Non-pigmented ciliary epithelial cell (primary cell): ENCODE measurements around the gene RECK.
"Not testable (repeated sequence)": the region's sequence is repeated elsewhere in the genome, so short reads cannot be mapped to it uniquely, and the experiment has no call there.

Experiments used
- DNase-seq: peaks from one replicate; pipeline ENCODE4 v3.0.0-alpha.2; 2010; ENCODE audit warnings: low read depth

Gene RECK

GRCh38 chr9:36063804-36064447, 27.2 kb downstream of the RECK start:
- DNase-seq, result peak; percentile 64

GRCh38 chr9:36064448-36065037, 27.8 kb downstream of the RECK start:
- DNase-seq, result no peak

- DNase-seq, result no peak
Measured at GRCh38 chr9:36074055-36074454, 37.3 kb downstream of the RECK start.

DNA sequence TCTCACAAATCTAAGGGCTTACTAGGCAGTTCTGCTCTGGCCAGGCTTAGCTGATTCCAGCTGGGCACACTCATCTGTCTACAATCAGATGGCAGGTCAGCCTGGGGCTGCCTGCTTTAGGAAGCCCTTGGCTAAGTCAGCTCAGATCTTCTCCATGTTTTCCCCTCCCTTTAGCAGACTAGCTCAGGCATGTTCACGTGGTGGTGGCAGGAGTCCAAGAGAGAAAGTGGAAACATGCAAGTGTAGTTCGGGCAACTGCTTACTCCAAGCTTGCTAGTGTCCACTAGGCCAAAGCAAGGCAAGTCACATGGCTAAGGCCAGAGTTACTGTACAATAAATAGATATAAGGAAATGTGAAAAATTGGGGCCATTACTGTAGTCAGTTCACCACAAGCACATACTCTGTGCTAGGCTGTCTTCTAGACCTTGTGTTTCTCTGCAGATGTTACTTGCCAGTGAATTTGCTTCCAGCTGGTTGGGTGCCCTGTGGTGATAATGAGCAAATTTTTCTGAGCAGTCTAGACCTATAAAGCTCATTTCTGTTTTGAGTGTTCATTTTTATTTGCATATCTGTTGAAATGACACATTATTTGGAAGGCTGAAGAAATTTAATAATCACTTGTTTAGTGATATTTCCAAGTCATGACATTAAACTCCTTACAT, 38.3 kb downstream of the RECK start:
- peak; percentile 76 for DNase-seq

DNA sequence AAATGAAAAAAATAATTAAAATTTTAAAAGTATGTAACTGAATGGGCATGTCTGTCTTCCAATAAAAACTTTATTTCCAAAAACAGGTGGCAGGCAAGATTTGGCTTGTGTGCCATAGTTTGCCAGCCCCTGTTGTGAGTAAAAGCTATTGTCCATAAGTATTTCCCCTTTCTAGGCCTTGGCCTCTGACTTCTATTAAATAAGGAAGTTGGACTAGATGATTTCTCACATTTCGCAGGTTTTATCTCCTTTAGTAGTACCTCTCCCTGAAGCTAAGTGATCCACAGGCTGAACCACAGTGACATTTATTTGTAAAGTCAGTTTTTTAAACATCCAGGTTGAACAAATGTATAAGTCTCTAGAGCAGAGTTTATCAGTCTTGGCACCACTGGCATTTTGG, 41.3 kb downstream of the RECK start:
- DNase-seq, result no peak

DNA sequence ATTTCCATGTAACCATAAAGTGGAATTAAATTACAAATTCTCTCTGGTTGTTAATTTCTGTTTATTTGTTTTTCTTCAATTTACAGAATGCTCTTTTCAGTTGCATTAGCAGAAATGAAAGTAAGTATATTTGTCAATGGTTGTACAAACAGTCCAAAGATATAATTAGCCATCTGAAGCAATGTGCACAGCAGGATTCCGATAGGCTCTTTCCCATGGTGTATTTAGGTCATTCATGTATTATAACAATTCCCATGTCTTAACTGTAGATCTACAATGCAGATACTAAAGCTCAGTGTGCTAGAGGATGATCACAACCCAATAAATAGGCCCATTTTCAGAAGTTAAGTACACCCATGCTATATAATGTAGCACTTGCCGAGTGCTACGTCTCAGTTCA, 43.8 kb downstream of the RECK start:
- no peak for DNase-seq

GRCh38 chr9:36082931-36083330, 46.2 kb downstream of the RECK start:
- DNase-seq, result no peak

- no peak for DNase-seq
Measured at GRCh38 chr9:36086442-36086841, 49.7 kb downstream of the RECK start.

- not testable (repeated sequence) for DNase-seq
Measured at GRCh38 chr9:36087054-36087453, 50.3 kb downstream of the RECK start.

- DNase-seq, result no peak
Measured at GRCh38 chr9:36088020-36088419, 51.3 kb downstream of the RECK start.

DNA sequence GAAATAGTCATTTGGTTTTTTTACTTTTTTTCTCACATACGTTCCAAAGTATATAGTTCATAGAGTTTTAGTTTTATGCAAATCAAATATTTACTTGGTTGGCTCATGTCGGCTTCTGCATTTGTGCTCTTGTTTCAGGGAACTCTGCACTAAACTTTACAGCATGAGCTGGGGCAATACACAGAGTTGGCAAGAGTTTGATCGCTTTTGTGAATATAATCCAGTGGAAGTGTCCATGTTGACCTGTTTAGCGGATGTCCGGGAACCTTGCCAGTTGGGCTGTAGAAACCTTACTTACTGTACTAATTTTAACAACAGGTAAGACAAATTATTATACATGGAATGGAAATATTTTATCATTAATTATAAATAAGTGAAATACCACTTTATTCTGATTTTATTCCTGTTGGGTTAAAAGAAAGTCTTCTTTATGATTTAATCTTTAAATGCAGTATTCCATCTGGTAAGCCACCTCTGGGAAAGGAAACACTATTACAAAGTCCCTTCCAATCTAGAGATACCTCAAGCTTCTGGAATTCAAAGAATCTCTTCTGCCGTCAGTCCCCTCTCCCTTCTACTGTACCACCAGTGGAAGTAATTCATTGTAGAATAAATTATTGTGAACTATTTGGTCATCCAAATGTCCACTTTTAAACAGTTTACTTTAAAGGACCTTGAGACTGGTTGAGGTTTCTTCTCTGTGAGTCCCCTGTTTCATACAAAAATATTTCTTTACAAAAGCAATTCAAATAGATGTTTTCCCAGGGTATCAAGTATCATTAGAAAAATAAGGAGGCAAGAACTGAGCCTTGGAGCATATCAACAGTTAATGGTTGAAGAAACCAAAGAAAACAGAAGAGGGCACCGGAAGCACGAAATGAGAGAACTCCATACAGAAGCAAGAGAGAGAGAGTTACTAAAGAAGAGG, 54.6 kb downstream of the RECK start:
- DNase-seq, result no peak

- DNase-seq, result no peak
Measured at GRCh38 chr9:36092014-36092413, 55.3 kb downstream of the RECK start.

- no peak for DNase-seq
Measured at GRCh38 chr9:36092509-36093215, 55.9 kb downstream of the RECK start.

DNA sequence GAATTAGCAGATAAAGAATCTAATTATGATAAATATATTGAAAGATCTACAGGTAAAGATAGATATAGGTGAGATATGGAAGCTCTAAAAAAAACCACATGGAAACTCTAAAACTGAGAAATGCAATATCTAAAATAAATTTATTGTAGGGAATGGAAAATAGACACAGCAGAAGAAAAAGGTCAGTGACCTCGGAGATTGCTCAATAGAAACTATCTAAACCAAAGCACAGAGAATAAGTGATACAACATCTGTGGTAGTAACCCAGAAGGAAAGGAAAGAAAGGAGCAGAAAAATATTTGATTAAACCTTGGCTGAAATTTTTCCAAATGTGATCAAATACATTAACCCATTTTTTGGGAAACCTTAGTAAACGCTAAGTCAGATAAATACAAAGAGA, 56.7 kb downstream of the RECK start:
- DNase-seq, result no peak

GRCh38 chr9:36099718-36100117, 63.0 kb downstream of the RECK start:
- DNase-seq, result no peak

GRCh38 chr9:36100532-36100931, 63.8 kb downstream of the RECK start:
- no peak for DNase-seq

DNA sequence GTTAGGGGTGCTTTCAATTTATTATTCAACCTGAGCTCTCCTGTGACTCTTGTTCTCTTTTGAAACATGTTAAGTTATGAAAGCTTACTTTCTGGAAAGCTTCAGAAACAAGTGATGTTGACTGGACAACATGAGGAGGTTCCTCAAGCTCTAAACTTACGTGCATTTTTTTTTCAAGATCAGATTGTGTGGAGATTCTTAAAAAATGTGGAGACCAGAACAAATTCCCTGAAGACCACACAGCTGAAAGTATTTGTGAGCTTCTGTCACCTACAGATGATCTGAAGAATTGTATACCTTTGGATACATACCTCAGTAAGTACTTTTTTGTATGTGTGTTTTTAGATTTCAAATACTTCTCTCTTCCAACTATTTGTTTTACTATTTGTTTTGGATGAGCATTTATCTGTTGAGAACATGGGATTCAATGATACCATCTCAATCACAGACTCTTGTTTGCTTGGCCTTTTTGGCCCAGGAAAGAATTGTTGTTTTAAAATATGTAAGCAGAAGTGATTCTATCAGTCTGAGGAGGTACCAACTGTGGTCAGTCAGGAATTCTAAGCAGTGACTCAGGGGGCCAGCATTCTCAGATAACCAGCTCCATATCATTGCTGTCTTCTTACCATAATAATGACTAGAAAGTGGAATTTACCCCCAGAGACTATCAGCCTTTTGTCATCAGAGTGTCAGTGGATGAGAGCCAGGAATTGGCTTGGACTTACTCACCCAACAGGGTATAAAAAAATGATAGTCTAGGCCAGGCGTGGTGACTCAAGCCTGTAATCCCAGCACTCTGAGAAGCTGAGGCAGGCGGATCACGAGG, 65.4 kb downstream of the RECK start:
- peak; percentile 99 for DNase-seq

DNA sequence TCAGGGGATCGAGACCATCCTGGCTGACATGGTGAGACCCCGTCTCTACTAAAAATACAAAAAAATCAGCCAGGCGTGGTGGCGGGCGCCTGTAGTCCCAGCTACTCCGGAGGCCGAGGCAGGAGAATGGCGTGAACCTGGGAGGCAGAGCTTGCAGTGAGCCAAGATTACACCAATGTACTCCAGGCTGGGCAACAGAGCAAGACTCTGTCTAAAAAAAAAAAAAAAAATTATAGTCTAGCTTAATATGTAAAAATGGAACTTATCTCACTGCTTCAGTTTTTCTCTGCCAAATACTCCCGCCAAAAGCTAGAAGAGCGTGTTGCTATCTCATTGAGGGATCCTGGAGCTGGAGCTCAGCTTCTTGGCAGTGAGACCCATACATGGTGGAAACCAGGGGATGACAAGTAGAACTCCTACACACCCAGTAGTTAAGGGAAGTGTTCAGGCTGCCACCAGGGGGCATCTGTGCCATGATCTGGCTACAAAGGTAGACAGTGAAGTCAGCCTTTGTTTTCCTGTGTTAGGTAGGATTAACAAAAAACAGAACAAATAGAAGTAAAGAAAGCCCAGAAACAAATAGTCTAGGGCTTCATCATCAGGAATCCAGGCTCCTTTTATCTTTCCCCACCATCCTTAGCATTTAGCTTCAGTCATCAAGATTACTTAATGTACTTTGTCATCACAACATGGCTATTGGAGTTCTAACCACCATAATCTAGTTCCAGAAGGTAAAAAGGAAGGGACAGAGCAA, 66.2 kb downstream of the RECK start:
- DNase-seq, result no peak

DNA sequence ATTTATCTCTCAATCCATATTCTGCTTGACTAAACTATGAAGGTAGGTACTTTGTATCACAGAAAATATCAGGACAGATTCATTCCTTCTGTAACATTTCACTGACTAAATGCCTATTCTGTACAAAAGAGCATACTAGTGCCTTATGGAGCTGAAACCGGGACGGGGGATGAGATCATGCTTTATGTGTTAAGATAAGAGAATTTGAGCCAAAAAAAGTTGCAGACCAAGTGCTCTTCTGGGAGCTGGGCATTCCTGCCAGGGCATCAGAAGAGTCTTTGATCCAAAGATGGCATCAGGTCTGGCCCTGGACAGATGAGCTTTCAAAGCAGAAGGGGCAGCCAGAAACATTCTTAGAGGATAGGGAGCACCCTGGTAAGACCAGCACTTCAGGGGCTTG, 72.4 kb downstream of the RECK start:
- no peak for DNase-seq

DNA sequence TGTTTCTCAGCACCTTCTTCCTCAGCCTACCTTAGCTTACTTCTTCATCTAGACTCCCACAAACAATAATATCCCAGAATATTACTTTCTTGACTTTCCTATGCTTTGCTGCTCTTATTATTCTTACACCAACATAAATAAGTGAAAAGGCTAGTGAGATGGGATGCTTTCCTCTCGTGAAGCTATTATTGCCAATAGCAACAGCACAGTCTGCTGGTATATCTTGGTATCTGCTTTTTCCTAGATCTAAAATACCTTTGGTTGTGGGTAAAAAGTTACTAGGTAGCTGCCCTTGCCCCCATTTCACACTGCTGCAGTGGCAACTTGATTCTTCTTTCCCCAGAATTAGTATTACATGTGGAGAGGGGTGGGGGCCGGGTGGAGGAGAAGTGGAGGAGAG, 73.7 kb downstream of the RECK start:
- DNase-seq, result no peak
